H9 (cell line): Measurements from ENCODE around the gene FAM81A. TPM values are rescaled to one million over a fixed set of nuclear protein-coding genes. Genes with fewer than 3 reads are reported as not detected.
"Not testable (repeated sequence)": the region's sequence is repeated elsewhere in the genome, so short reads cannot be mapped to it uniquely, and the experiment has no call there.

Source experiments
- DNase-seq: peaks from one replicate; pipeline ENCODE4 v3.0.0-alpha.2; 2017
- H2AFZ ChIP-seq: one replicate; pipeline ENCODE4 v1.6.1; 2013; ENCODE audit warnings: mild to moderate bottlenecking, low read length, control low read depth, moderate library complexity
- H2AK5ac ChIP-seq: 2 replicates; pipeline ENCODE4 v1.6.1; 2013; ENCODE audit warnings: low read length, control low read depth, mixed read lengths; ENCODE audit not compliant: insufficient read length
- H2BK120ac ChIP-seq: one replicate; pipeline ENCODE4 v1.6.1; 2013; ENCODE audit warnings: low read depth, mild to moderate bottlenecking, low read length, control low read depth, inconsistent platforms; ENCODE audit not compliant: poor library complexity, severe bottlenecking
- H2BK12ac ChIP-seq: 2 replicates; pipeline ENCODE4 v1.6.1; 2013; ENCODE audit warnings: low read length, control low read depth, mixed read lengths, low read depth; ENCODE audit not compliant: insufficient read length
- H2BK15ac ChIP-seq: 2 replicates; pipeline ENCODE4 v1.6.1; 2013; ENCODE audit warnings: low read depth, low read length, control low read depth
- H2BK20ac ChIP-seq: one replicate; pipeline ENCODE4 v1.6.1; 2013; ENCODE audit warnings: low read depth, mild to moderate bottlenecking, low read length, control low read depth, inconsistent platforms; ENCODE audit not compliant: poor library complexity, severe bottlenecking
- H2BK5ac ChIP-seq: 2 replicates; pipeline ENCODE4 v1.6.1; 2013; ENCODE audit warnings: low read length, control low read depth, mixed read lengths; ENCODE audit not compliant: insufficient read length
- H3K14ac ChIP-seq: 2 replicates; pipeline ENCODE4 v1.6.1; 2013; ENCODE audit warnings: low read length, control low read depth; ENCODE audit not compliant: insufficient read depth
- H3K18ac ChIP-seq: 2 replicates; pipeline ENCODE4 v1.6.1; 2013; ENCODE audit warnings: low read depth, mild to moderate bottlenecking, mixed read lengths, low read length, control low read depth; ENCODE audit not compliant: insufficient read length
- H3K23ac ChIP-seq: 2 replicates; pipeline ENCODE4 v1.6.1; 2013; ENCODE audit warnings: low read length, control low read depth, mixed read lengths, low read depth; ENCODE audit not compliant: insufficient read length
- H3K23me2 ChIP-seq: 2 replicates; pipeline ENCODE4 v1.6.1; 2013; ENCODE audit warnings: low read depth, mild to moderate bottlenecking, mixed read lengths, low read length, control low read depth; ENCODE audit not compliant: insufficient read length, poor library complexity, severe bottlenecking
- H3K27ac ChIP-seq: 2 replicates; pipeline ENCODE4 v1.5.1; 2013; ENCODE audit warnings: low read length, control low read depth, mixed read lengths, low read depth; ENCODE audit not compliant: insufficient read length
- H3K27me3 ChIP-seq: 2 replicates; pipeline ENCODE4 v1.6.1; 2013; ENCODE audit warnings: low read length, control low read depth, inconsistent platforms; ENCODE audit not compliant: insufficient read depth
- H3K4ac ChIP-seq: 2 replicates; pipeline ENCODE4 v1.6.1; 2013; ENCODE audit warnings: low read depth, mild to moderate bottlenecking, control low read depth, inconsistent platforms, low read length, moderate library complexity
- H3K4me1 ChIP-seq: 2 replicates; pipeline ENCODE4 v1.6.1; 2013; ENCODE audit warnings: low read length, control low read depth, inconsistent platforms; ENCODE audit not compliant: insufficient read depth
- H3K4me2 ChIP-seq: 2 replicates; pipeline ENCODE4 v1.6.1; 2013; ENCODE audit warnings: low read length, control low read depth, mixed read lengths; ENCODE audit not compliant: insufficient read length, insufficient read depth
- H3K56ac ChIP-seq: 2 replicates; pipeline ENCODE4 v1.6.1; 2013; ENCODE audit warnings: low read depth, mild to moderate bottlenecking, mixed read lengths, low read length, control low read depth; ENCODE audit not compliant: insufficient read length
- H3K79me1 ChIP-seq: 2 replicates; pipeline ENCODE4 v1.6.1; 2013; ENCODE audit warnings: low read depth, mild to moderate bottlenecking, moderate library complexity, low read length, control low read depth, inconsistent platforms; ENCODE audit not compliant: insufficient read depth, poor library complexity, severe bottlenecking
- H3K79me2 ChIP-seq: 2 replicates; pipeline ENCODE4 v1.6.1; 2013; ENCODE audit warnings: low read length, control low read depth, inconsistent platforms; ENCODE audit not compliant: insufficient read depth
- H3K9ac ChIP-seq: 2 replicates; pipeline ENCODE4 v1.6.1; 2013; ENCODE audit warnings: low read length, control low read depth, mixed read lengths; ENCODE audit not compliant: insufficient read length; ENCODE audit errors: extremely low read depth
- H3K9me3 ChIP-seq: one replicate; pipeline ENCODE4 v1.6.1; 2013; ENCODE audit warnings: low read depth, low read length, inconsistent platforms; ENCODE audit not compliant: control insufficient read depth
- H3T11ph ChIP-seq: one replicate; pipeline ENCODE4 v1.6.1; 2013; ENCODE audit warnings: mild to moderate bottlenecking, low read length, control low read depth, inconsistent platforms
- H4K20me1 ChIP-seq: one replicate; pipeline ENCODE4 v1.6.1; 2013; ENCODE audit not compliant: control insufficient read depth, insufficient read length, insufficient read depth
- H4K5ac ChIP-seq: 2 replicates; pipeline ENCODE4 v1.6.1; 2013; ENCODE audit warnings: low read depth, mild to moderate bottlenecking, mixed read lengths, low read length, control low read depth; ENCODE audit not compliant: insufficient read length
- H4K8ac ChIP-seq: replicated peaks from 2 replicates; pipeline ENCODE4 v1.6.1; 2013; ENCODE audit warnings: low read length, control low read depth, mixed read lengths, low read depth; ENCODE audit not compliant: insufficient read length
- H4K91ac ChIP-seq: 2 replicates; pipeline ENCODE4 v1.6.1; 2013; ENCODE audit warnings: low read depth, mild to moderate bottlenecking, moderate library complexity, mixed read lengths, low read length, control low read depth; ENCODE audit not compliant: insufficient read length
- H3K27ac Mint-ChIP-seq, 3 experiments: 2 replicates in 2 of 3; 3 replicates in 1 of 3; pipeline ENCODE4 v1.8.0; 2020 to 2021; ENCODE audit warnings: mixed read lengths in 3 of 3, mild to moderate bottlenecking in 1 of 3, moderate library complexity in 1 of 3
- H3K27me3 Mint-ChIP-seq: 2 replicates; pipeline ENCODE4 v1.8.0; 2021; ENCODE audit warnings: low read depth, mild to moderate bottlenecking, moderate library complexity, mixed read lengths
- H3K36me3 Mint-ChIP-seq, 3 experiments: 2 replicates in 2 of 3; 3 replicates in 1 of 3; pipeline ENCODE4 v1.8.0; 2020 to 2021; ENCODE audit warnings: low read depth in 3 of 3, mixed read lengths in 3 of 3; ENCODE audit not compliant: insufficient read depth in 1 of 3
- H3K4me1 Mint-ChIP-seq, 2 experiments: 2 replicates each; pipeline ENCODE4 v1.8.0; 2020; ENCODE audit warnings: mixed read lengths in 2 of 2
- H3K4me3 Mint-ChIP-seq, 2 experiments: 2 replicates in 1 of 2; 3 replicates in 1 of 2; pipeline ENCODE4 v1.8.0; 2020 to 2021; ENCODE audit warnings: mild to moderate bottlenecking in 2 of 2, mixed read lengths in 2 of 2, moderate library complexity in 1 of 2
- H3K9me3 Mint-ChIP-seq, 2 experiments: 2 replicates in 1 of 2; 3 replicates in 1 of 2; pipeline ENCODE4 v1.8.0; 2020; ENCODE audit warnings: mild to moderate bottlenecking in 2 of 2, mixed read lengths in 2 of 2, moderate library complexity in 1 of 2
- CTCF ChIP-seq: fragments of 200-600 bp; sonication (generic); conservative IDR thresholded peaks from 3 replicates; pipeline ENCODE4 v1.8.0; 2021; ENCODE audit warnings: antibody characterized with exemption, mild to moderate bottlenecking
- WGBS: extraction: QIAGEN DNeasy Blood & Tissue Kit; methylation state at CpG from one replicate; pipeline ENCODE4 v1.1.7; 2013; ENCODE audit warnings: missing lambda C conversion rate, low lambda C conversion rate, mixed read lengths; ENCODE audit not compliant: insufficient read length; ENCODE audit errors: extremely low coverage; 5-methylcytosine and 5-hydroxymethylcytosine counted together
- total RNA-seq: library from RNA; stranded (reverse); gene quantifications from 2 replicates; pipeline ENCODE4 v1.2.1, GENCODE V29; 2021

Gene FAM81A
- total RNA-seq, 1 experiment from 2014 or later, result 1.7 TPM

GRCh38 chr15:59524331-59524731 is 86.3 kb downstream of the FAM81A start:
- no peak overlapping the region for H2BK20ac ChIP-seq
- no peaks in the 10 kb centered on the region for H3K79me1 ChIP-seq
- no peak overlapping the region for H3K27ac ChIP-seq
- H3K23ac ChIP-seq, result no peak overlapping the region
- no peak overlapping the region for H2BK12ac ChIP-seq
- no peak overlapping the region for H3K4ac ChIP-seq
- DNase-seq, result no peak
- H3K9ac ChIP-seq, result no peak overlapping the region
- H3K4me2 ChIP-seq, result no peak overlapping the region
- H3K36me3 Mint-ChIP-seq, result no peaks in the 10 kb centered on the region
- H3K4me1 Mint-ChIP-seq, result peaks cover 7 to 9% of the 10 kb centered on the region in 2 experiments; a peak in 2 of 4 replicates
- no peaks in the 10 kb centered on the region for H3K9me3 ChIP-seq
- no peak overlapping the region for H2AK5ac ChIP-seq
- no peaks in the 10 kb centered on the region for H3K4me1 ChIP-seq
- H3T11ph ChIP-seq, result no peak overlapping the region
- H3K27me3 Mint-ChIP-seq, result no peaks in the 10 kb centered on the region
- H3K27me3 ChIP-seq, result no peaks in the 10 kb centered on the region
- H3K79me2 ChIP-seq, result no peaks in the 10 kb centered on the region
- no peak overlapping the region for H4K91ac ChIP-seq
- H2AFZ ChIP-seq, result no peak overlapping the region
- no peak overlapping the region for H3K18ac ChIP-seq
- H4K5ac ChIP-seq, result no peak overlapping the region
- H3K27ac Mint-ChIP-seq, result peak overlapping the region in 1 of 3 experiments; percentile 81; a peak in 2 of 7 replicates
- no peak overlapping the region for H3K56ac ChIP-seq
- no peak for TF ChIP-seq CTCF
- H3K14ac ChIP-seq, result no peak overlapping the region
- WGBS, result no CpG with 5 or more reads among the region's 5 CpGs
- H2BK15ac ChIP-seq, result no peak overlapping the region
- no peak overlapping the region for H3K4me3 Mint-ChIP-seq
- no peaks in the 10 kb centered on the region for H3K9me3 Mint-ChIP-seq
- H4K20me1 ChIP-seq, result no peaks in the 10 kb centered on the region
- H2BK120ac ChIP-seq, result no peak overlapping the region
- no peak overlapping the region for H2BK5ac ChIP-seq
- H4K8ac ChIP-seq, result no peak overlapping the region
- H3K23me2 ChIP-seq, result no peaks in the 10 kb centered on the region

GRCh38 chr15:59526466-59526865 is 88.5 kb downstream of the FAM81A start:
- not testable (repeated sequence) for H3K27ac ChIP-seq, H3K9me3 ChIP-seq, H3K9me3 Mint-ChIP-seq, H3K27me3 ChIP-seq, H3K79me1 ChIP-seq, H2BK12ac ChIP-seq, H2BK120ac ChIP-seq, H4K20me1 ChIP-seq, H3K27me3 Mint-ChIP-seq, H4K91ac ChIP-seq, H3K4me1 ChIP-seq, H3T11ph ChIP-seq, H3K36me3 Mint-ChIP-seq, H3K4me2 ChIP-seq, H3K9ac ChIP-seq, H4K8ac ChIP-seq, H2AFZ ChIP-seq, H3K4ac ChIP-seq, H3K56ac ChIP-seq, H2AK5ac ChIP-seq, H2BK15ac ChIP-seq, H3K4me1 Mint-ChIP-seq, H3K79me2 ChIP-seq, H2BK5ac ChIP-seq, H3K14ac ChIP-seq, H3K23me2 ChIP-seq, H2BK20ac ChIP-seq, DNase-seq, H4K5ac ChIP-seq, H3K23ac ChIP-seq, H3K4me3 Mint-ChIP-seq, H3K27ac Mint-ChIP-seq, H3K18ac ChIP-seq
- WGBS, result no CpG with 5 or more reads among the region's 6 CpGs
